Body of pancreas (tissue), 4 donors: ENCODE results near the gene PKLR.

Source experiments
- CTCF ChIP-seq, 7 experiments: fragments of 450-650 bp in 4 of 7; fragments of 200-600 bp in 3 of 7; sonication (generic) in 3 of 7; IDR thresholded peaks; one replicate each; pipeline ENCODE4 v1.5.1; 2016 to 2019; ENCODE audit warnings: antibody characterized with exemption in 7 of 7
- POLR2A ChIP-seq, 3 donors: fragments of 450-650 bp; IDR thresholded peaks; one replicate each; pipeline ENCODE4 v1.6.1; 2016; ENCODE audit warnings: antibody characterized with exemption in 3 of 3, mild to moderate bottlenecking in 2 of 3

DNA sequence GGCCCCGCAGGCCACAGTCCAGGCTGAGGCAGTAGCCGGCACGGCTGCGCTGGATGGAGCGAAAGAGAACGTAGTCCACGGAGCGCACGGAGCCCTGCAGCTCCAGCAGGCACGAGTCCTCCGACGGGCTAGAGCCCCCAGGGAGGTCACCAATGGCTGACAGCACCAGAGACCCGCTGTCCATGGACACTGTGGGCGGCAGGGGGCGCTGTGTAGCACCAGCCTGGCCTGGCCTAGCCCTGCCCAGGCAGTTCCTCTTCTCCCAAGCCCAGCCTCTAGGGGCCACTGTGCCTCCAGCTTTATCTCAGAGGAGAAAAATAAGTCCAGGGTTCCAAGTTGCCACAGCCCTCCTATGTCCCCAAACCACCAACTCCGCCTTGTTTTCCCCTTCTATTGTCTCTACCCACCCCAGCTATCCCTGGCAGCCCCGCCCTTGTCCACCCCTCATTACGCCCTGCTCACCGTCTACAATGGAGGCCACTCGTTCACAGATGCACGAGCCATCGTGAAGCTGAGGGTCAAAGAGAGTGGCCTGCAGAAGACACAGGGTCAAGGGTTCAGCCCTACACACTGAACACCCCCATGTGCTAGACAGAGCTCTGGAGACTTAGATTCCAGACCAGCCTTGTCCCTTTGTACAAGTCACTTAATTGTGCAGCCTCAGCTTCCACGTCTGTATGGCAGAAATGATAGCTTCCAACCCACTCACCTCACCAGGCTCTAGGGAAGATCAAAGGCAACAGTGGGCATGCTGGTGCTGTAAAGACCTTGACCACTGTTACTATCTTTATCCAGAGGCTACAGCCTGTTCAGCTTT, 50.4 kb downstream of the PKLR start:
- peak; percentile 99 to 100 (median 100) for TF ChIP-seq CTCF (IDR thresholded peaks at IDR 0.05)
- TF ChIP-seq POLR2A (IDR thresholded peaks at IDR 0.05): no peak
